HEK293 (cell line): ENCODE measurements around the gene SIGLEC12.
"Not testable (repeated sequence)": the region's sequence is repeated elsewhere in the genome, so short reads cannot be mapped to it uniquely, and the experiment has no call there.

Experiments used
- CTCF ChIA-PET: fragments of 350-600 bp; formaldehyde crosslinking; extraction: SDS; loops from one replicate; lab custom pipeline; 2021; ENCODE audit warnings: antibody characterized with exemption; lab: Yijun Ruan, JAX
- POLR2A ChIA-PET: fragments of 300-600 bp; formaldehyde crosslinking; extraction: SDS; loops from one replicate; lab custom pipeline; 2020; ENCODE audit warnings: antibody characterized with exemption, inconsistent platforms; lab: Yijun Ruan, JAX
- H3K27ac ChIP-seq: fragments of 200-500 bp; sonication (Bioruptor generic); 2 replicates; pipeline ENCODE4 v1.5.1; 2014; ENCODE audit warnings: low read depth, low read length, control low read depth, inconsistent platforms; ENCODE audit errors: extremely low read depth
- H3K36me3 ChIP-seq, 2 experiments: fragments of 200-500 bp in 1 of 2; sonication (Bioruptor generic) in 1 of 2; 1 replicate in 1 of 2; 2 replicates in 1 of 2; pipeline ENCODE4 v1.5.1; 2014 to 2017; ENCODE audit warnings: inconsistent platforms in 2 of 2, low read length in 2 of 2; ENCODE audit not compliant: control insufficient read depth in 2 of 2, insufficient read depth in 1 of 2
- H3K4me1 ChIP-seq: fragments of 200-500 bp; sonication (Bioruptor generic); 2 replicates; pipeline ENCODE4 v1.5.1; 2014; ENCODE audit warnings: mild to moderate bottlenecking, low read length, inconsistent platforms; ENCODE audit not compliant: control insufficient read depth, insufficient read depth
- H3K4me3 ChIP-seq: 2 replicates; pipeline ENCODE4 v1.5.1; 2011; ENCODE audit warnings: low read depth, mild to moderate bottlenecking, control low read depth, low read length, moderate library complexity
- H3K9me3 ChIP-seq: fragments of 200-500 bp; sonication (Bioruptor generic); 2 replicates; pipeline ENCODE4 v1.5.1; 2014; ENCODE audit warnings: low read depth, low read length, inconsistent platforms; ENCODE audit not compliant: control insufficient read depth, insufficient read depth
- KLF10 ChIP-seq: fragments of 450-650 bp; IDR thresholded peaks from 2 replicates; pipeline ENCODE4 v1.5.1; 2018; ENCODE audit warnings: missing biosample characterization, mild to moderate bottlenecking, missing genetic modification characterization
- SP2 ChIP-seq: fragments of 450-650 bp; formaldehyde crosslinking; IDR thresholded peaks from 2 replicates; pipeline ENCODE4 v1.5.1; 2016; ENCODE audit warnings: missing biosample characterization, missing genetic modification characterization
- YY1 ChIP-seq: fragments of 450-650 bp; formaldehyde crosslinking; IDR thresholded peaks from 2 replicates; pipeline ENCODE4 v1.5.1; 2018; ENCODE audit warnings: missing biosample characterization, missing genetic modification characterization
- ZFP3 ChIP-seq: fragments of 450-650 bp; formaldehyde crosslinking; IDR thresholded peaks from 2 replicates; pipeline ENCODE4 v1.5.1; 2016; ENCODE audit warnings: low read depth, missing biosample characterization, missing genetic modification characterization
- ZNF112 ChIP-seq: fragments of 450-650 bp; formaldehyde crosslinking; IDR thresholded peaks from 2 replicates; pipeline ENCODE4 v1.5.0; 2017; ENCODE audit warnings: missing biosample characterization, missing genetic modification characterization
- ZNF138 ChIP-seq: fragments of 450-650 bp; formaldehyde crosslinking; IDR thresholded peaks from 2 replicates; pipeline ENCODE4 v1.5.1; 2016; ENCODE audit warnings: missing biosample characterization, missing genetic modification characterization, borderline replicate concordance
- ZNF202 ChIP-seq: fragments of 450-650 bp; formaldehyde crosslinking; IDR thresholded peaks from 2 replicates; pipeline ENCODE4 v1.5.1; 2016; ENCODE audit warnings: missing biosample characterization, missing genetic modification characterization, borderline replicate concordance
- ZNF211 ChIP-seq: fragments of 450-650 bp; formaldehyde crosslinking; IDR thresholded peaks from 2 replicates; pipeline ENCODE4 v1.5.1; 2016; ENCODE audit warnings: low read depth, missing biosample characterization, missing genetic modification characterization
- ZNF248 ChIP-seq: fragments of 450-650 bp; formaldehyde crosslinking; IDR thresholded peaks from 2 replicates; pipeline ENCODE4 v1.5.1; 2017; ENCODE audit warnings: missing biosample characterization, missing genetic modification characterization
- ZNF280D ChIP-seq: fragments of 450-650 bp; formaldehyde crosslinking; IDR thresholded peaks from 2 replicates; pipeline ENCODE4 v1.5.1; 2016; ENCODE audit warnings: missing biosample characterization, missing genetic modification characterization
- ZNF37A ChIP-seq: fragments of 450-650 bp; IDR thresholded peaks from 2 replicates; pipeline ENCODE4 v1.5.1; 2018; ENCODE audit warnings: missing biosample characterization, missing genetic modification characterization
- ZNF416 ChIP-seq: fragments of 450-650 bp; formaldehyde crosslinking; IDR thresholded peaks from 2 replicates; pipeline ENCODE4 v1.5.1; 2016; ENCODE audit warnings: missing biosample characterization, missing genetic modification characterization
- ZNF423 ChIP-seq: fragments of 450-650 bp; formaldehyde crosslinking; IDR thresholded peaks from 2 replicates; pipeline ENCODE4 v1.5.1; 2016; ENCODE audit warnings: missing biosample characterization, missing genetic modification characterization
- ZNF449 ChIP-seq: fragments of 450-650 bp; formaldehyde crosslinking; IDR thresholded peaks from 2 replicates; pipeline ENCODE4 v1.5.1; 2017; ENCODE audit warnings: missing biosample characterization, mild to moderate bottlenecking, missing genetic modification characterization, moderate library complexity
- ZNF585B ChIP-seq: fragments of 450-650 bp; formaldehyde crosslinking; IDR thresholded peaks from 2 replicates; pipeline ENCODE4 v1.5.1; 2016; ENCODE audit warnings: missing biosample characterization, missing genetic modification characterization
- ZNF610 ChIP-seq: fragments of 450-650 bp; formaldehyde crosslinking; IDR thresholded peaks from 2 replicates; pipeline ENCODE4 v1.5.1; 2016; ENCODE audit warnings: missing biosample characterization, missing genetic modification characterization, borderline replicate concordance
- ZNF692 ChIP-seq: fragments of 450-650 bp; formaldehyde crosslinking; IDR thresholded peaks from 2 replicates; pipeline ENCODE4 v1.5.1; 2016; ENCODE audit warnings: missing biosample characterization, missing genetic modification characterization
- ZXDB ChIP-seq: fragments of 450-650 bp; formaldehyde crosslinking; IDR thresholded peaks from 2 replicates; pipeline ENCODE4 v1.5.1; 2016; ENCODE audit warnings: missing biosample characterization, missing genetic modification characterization

Gene SIGLEC12

GRCh38 chr19:51503896-51504295, 2.3 kb upstream of the SIGLEC12 start (continued):
- TF ChIP-seq ZNF692 (tag by site-specific recombination) (no peak), ZXDB (tag by site-specific recombination) (no peak), SP2 (tag by site-specific recombination) (no peak), ZNF248 (no peak), ZNF416 (tag by site-specific recombination) (no peak), ZNF138 (tag by site-specific recombination) (no peak), ZNF585B (no peak), YY1 (no peak), ZNF423 (tag by site-specific recombination) (no peak), ZNF37A (no peak), ZNF112 (tag by site-specific recombination) (no peak)

- Histone ChIP-seq H3K36me3 (no peaks in the 10 kb centered on the region), H3K27ac (no peak overlapping the region), H3K4me3 (no peak overlapping the region), H3K9me3 (no peaks in the 10 kb centered on the region), H3K4me1 (no peaks in the 10 kb centered on the region)
- ChIA-PET POLR2A (no interaction called here), CTCF (interaction anchor here (1.0 to 5.7 kb wide), 3 partner anchors 12 to 274 kb away, joined by 3 to 48 read pairs (median 7); no protein-coding TSS in a partner anchor)
- TF ChIP-seq ZNF202 (tag by site-specific recombination) (no peak), ZNF449 (no peak)
These were observed 1.8 kb upstream of the SIGLEC12 start for GRCh38 chr19:51503286-51503817.

- H3K4me3 ChIP-seq, H3K4me1 ChIP-seq, H3K27ac ChIP-seq, POLR2A ChIA-PET, CTCF ChIA-PET, H3K9me3 ChIP-seq, H3K36me3 ChIP-seq: not testable (repeated sequence)
These were observed 669 bp downstream of the SIGLEC12 start for GRCh38 chr19:51500931-51501330.

GRCh38 chr19:51497666-51498065, 3.9 kb downstream of the SIGLEC12 start:
- Histone ChIP-seq H3K36me3 (no peaks in the 10 kb centered on the region), H3K27ac (no peak overlapping the region), H3K4me1 (no peaks in the 10 kb centered on the region), H3K9me3 (no peaks in the 10 kb centered on the region; the same call in 1 of the 2 replicates), H3K4me3 (no peak overlapping the region)
- POLR2A ChIA-PET, result no interaction called here
- TF ChIP-seq ZNF610 (tag by site-specific recombination) (no peak), ZFP3 (tag by site-specific recombination) (no peak), ZNF211 (no peak), ZNF280D (no peak), KLF10 (no peak), ZNF37A (no peak)
- CTCF ChIA-PET, result interaction anchor here (1.8 kb wide), 1 partner anchor 17 kb away, joined by 5 read pairs; no protein-coding TSS in a partner anchor
